Activated T-cell treated with anti-CD3 and anti-CD28 coated beads, Interleukin-2, amount 50 U/mL, for 4 hours (primary cell): ENCODE data around the gene ANP32E. TPM values are rescaled to one million over a fixed set of nuclear protein-coding genes. Genes with fewer than 3 reads are reported as not detected.

Source experiments
- ATAC-seq, 2 donors: fragments of 200-7000 bp; cut with Tn5 transposase; one replicate each; pipeline ENCODE4 v1.10.0; 2021
- DNase-seq: peaks from one replicate; pipeline ENCODE4 v3.0.0-alpha.2; 2020
- H3K27me3 Mint-ChIP-seq: one replicate; pipeline ENCODE4 v1.8.0; 2021; ENCODE audit warnings: low read depth, mixed read lengths
- H3K36me3 Mint-ChIP-seq: one replicate; pipeline ENCODE4 v1.8.0; 2022; ENCODE audit warnings: mixed read lengths; ENCODE audit not compliant: insufficient read depth
- H3K4me1 Mint-ChIP-seq: one replicate; pipeline ENCODE4 v1.8.0; 2021; ENCODE audit warnings: low read depth, mixed read lengths
- H3K4me3 Mint-ChIP-seq: one replicate; pipeline ENCODE4 v1.8.0; 2021; ENCODE audit warnings: mild to moderate bottlenecking, moderate library complexity, mixed read lengths
- H3K9me3 Mint-ChIP-seq: one replicate; pipeline ENCODE4 v1.8.0; 2021; ENCODE audit warnings: mixed read lengths
- total RNA-seq, 3 donors: library from RNA; stranded (reverse); gene quantifications; one replicate each; pipeline ENCODE4 v1.2.1, GENCODE V29; 2021

ANP32E gene
- 100 to 1,000 TPM in 2 of 3 donors, 10 to 100 TPM in 1; 99.9 to 112 (median 101) TPM for total RNA-seq

DNA sequence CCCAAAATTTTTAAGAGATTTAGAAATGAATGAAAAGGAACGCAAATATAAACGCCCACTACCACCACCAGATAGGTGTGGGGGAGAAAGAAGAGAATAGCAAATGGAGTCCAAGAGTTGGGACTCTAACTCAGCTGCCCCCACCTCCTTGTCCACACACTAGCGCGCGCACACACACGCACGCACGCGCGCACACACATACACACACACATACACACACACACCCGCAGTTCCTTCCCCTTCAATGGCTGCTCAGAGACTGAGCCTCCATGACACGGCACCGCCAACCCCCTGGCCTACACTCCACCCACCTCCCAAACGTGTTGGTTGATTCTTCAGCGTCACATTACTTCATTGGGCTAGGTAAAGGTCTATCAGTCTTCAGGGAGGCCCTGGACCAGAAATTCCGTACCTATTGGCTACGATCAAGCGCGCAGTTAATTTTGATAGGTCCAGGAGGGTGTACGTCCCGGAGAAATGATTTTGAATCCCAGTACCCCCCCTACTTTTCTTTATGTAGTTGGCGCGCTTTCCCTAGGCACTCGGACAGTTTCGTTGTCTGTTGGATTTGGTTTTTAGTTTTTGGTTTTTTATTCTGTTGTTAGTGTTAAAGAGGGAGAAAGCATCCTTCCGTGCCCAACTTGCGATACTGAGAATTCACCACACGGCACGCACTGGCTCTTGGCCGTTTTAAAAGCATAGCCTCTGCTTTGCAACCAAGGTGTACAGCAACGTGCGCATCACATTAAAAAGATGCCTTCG lies at the start of gene ANP32E:
Gene ANP32E, minus strand, starts transcription at position 261 of the 762 bp plus-strand sequence. CDS start 326 bp downstream, outside the sequence.
- Mint-ChIP-seq H3K9me3 (no peaks in the 10 kb centered on the region), H3K36me3 (no peaks in the 10 kb centered on the region), H3K4me3 (no peak within 1 kb of the TSS), H3K4me1 (peaks cover 19% of the 10 kb centered on the region), H3K27me3 (no peaks in the 10 kb centered on the region)
- peak; percentile 92 to 94 for ATAC-seq
- DNase-seq: peak; percentile 86

DNA sequence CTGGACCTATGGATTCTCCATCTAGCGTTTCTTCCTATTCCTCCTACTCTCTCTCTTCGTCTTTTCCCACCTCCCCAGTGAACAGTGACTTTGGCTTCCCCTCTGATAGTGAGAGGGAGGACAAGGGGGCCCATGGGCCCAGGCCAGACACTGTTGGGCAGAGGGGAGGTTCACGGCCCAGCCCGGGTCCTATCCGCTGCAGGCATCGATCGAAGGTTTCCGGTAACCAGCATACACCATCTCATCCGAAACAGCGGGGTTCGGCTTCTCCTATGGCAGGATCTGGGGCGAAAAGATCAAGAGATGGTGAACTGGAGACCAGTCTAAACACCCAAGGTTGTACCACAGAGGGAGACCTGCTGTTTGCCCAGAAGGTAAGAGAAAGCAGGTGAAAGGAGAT lies 47.3 kb upstream of the ANP32E start:
- Mint-ChIP-seq H3K36me3 (peaks cover 2% of the 10 kb centered on the region), H3K27me3 (no peaks in the 10 kb centered on the region), H3K9me3 (no peaks in the 10 kb centered on the region), H3K4me3 (peak overlapping the region; percentile 30), H3K4me1 (peaks cover 26% of the 10 kb centered on the region)
- ATAC-seq (no peak), DNase-seq (no peak)

DNA sequence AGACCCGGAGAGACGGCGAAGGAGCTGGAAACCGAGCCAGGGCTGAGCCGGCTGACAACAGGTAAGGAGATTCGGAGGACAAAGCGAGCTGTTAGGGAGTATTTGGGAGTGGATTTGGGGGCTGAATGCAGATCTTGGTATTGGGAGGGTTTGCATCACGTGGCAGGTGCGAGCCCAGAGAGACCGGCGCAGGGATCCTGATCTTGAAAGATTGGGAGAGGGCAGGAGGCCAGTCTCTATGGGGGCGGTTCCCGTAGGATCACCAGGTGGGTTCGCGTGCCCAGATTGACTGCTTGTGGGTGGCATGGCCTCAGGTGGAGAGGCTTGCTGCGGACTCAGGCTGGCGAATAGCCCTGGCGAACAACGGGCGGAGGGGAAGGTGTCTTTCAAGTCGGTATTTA lies 46.6 kb upstream of the ANP32E start:
- no peaks in the 10 kb centered on the region for H3K9me3 Mint-ChIP-seq
- DNase-seq (no peak), ATAC-seq (no peak)
- H3K4me3 Mint-ChIP-seq: peak overlapping the region; percentile 84
- no peaks in the 10 kb centered on the region for H3K27me3 Mint-ChIP-seq
- peaks cover 2% of the 10 kb centered on the region for H3K36me3 Mint-ChIP-seq
- H3K4me1 Mint-ChIP-seq: peaks cover 26% of the 10 kb centered on the region

DNA sequence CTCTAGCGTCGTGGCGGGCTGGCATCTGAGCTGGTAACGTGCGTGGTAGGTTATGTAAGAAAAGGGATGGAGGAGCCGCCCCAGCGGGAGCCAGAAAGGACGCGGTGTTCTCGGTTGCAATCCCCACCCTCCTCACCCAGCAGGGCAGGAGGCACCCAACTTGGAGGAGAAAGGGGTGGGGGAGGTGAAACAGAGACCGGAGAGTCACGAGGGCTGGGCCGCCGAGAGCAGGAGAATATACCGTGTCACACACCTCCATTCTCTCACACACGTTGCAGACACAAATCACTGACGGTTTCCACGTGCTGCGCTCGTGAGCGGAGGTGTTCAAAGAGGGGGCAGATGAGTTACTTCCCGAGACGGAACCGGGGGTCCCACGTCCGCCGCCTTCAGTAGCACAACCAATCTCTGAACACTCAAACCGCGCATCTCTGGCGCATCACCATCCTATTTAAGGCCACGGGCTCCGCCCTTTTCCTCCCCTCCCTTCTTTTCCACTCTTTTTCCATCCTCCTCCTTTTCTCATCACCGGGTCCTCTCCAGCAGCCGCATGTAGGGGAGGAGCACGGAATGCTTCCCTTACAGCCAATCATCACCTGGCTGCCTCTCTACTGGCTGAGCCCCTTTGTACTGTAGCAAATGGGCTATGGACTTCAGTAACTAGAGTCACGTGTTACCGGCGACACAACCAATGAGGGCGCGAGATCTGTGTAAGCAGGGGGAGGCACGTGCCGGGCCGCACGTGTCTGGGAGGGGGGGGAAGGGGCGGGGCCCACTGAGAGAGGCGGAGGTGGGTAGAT lies 46.0 kb upstream of the ANP32E start, which contains the start of gene CIART:
Gene CIART, plus strand, starts transcription at position 797 of the 800 bp plus-strand sequence. CDS start 714 bp downstream, outside the sequence.
- Mint-ChIP-seq H3K27me3 (no peaks in the 10 kb centered on the region), H3K9me3 (no peaks in the 10 kb centered on the region), H3K36me3 (peaks cover 2% of the 10 kb centered on the region), H3K4me1 (peaks cover 26% of the 10 kb centered on the region), H3K4me3 (peak within 1 kb of the TSS; percentile 84)
- DNase-seq: peak; percentile 75
- ATAC-seq: peak; percentile 90 to 93

DNA sequence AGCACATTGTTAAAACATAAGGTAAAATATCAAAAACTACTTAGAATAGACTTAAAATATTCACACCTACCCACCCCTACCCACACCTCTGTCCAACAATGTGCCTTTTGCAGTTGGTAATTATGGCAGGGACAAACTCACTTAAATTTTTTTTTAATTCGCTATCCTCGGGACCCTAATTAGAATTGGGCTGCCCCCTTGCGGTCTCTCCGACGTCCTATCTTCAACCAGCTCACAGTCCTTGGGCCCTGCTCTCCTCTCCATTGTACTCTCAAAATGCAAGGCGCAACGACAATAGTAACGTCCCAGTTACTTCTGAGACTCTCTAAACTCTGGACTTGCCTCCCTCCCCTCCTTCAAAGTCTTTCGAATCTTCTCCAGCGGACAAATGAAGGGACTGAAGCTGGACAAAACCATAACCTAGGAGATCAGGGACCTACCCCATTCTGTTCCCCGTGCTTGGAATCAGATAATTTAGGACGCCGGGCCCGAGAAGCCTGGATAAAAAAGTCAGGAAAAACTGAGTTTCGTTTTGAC lies 45.4 kb upstream of the ANP32E start:
- ATAC-seq (peak; percentile 46), DNase-seq (peak; percentile 60)
- peak overlapping the region; percentile 84 for H3K4me3 Mint-ChIP-seq
- no peaks in the 10 kb centered on the region for H3K9me3 Mint-ChIP-seq
- H3K27me3 Mint-ChIP-seq: no peaks in the 10 kb centered on the region
- peaks cover under 1% of the 10 kb centered on the region for H3K36me3 Mint-ChIP-seq
- H3K4me1 Mint-ChIP-seq: peaks cover 26% of the 10 kb centered on the region

DNA sequence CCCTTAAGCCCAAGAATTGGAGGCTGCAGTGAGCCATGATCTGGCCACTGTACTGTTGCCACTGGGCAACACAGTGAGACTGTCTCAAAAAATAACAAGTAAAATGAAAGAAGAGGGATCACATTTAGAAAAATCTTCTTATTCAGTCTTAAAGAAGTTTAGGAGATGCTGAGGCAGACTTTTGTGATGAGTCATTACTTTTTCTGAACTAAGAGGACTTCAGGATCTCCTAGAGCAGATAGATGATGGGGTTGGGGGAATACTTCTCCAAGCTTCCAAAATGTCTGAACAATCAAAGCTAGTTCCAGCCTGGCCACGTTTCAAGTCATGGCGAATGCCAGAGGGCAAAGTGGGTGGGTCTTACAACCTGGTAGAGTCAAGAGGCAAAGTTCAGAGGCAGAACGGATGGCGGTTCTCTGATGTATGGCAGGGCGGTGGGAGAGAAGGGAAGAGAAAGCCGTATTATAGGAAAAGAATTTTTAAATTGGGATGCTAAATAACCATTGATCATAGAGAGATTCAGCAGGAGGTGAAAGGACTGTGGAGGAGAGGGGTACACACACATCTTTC lies 44.3 kb upstream of the ANP32E start:
- Mint-ChIP-seq H3K4me3 (no peak overlapping the region), H3K9me3 (no peaks in the 10 kb centered on the region), H3K4me1 (peaks cover 26% of the 10 kb centered on the region), H3K36me3 (peaks cover 1% of the 10 kb centered on the region), H3K27me3 (no peaks in the 10 kb centered on the region)
- ATAC-seq (no peak), DNase-seq (no peak)

DNA sequence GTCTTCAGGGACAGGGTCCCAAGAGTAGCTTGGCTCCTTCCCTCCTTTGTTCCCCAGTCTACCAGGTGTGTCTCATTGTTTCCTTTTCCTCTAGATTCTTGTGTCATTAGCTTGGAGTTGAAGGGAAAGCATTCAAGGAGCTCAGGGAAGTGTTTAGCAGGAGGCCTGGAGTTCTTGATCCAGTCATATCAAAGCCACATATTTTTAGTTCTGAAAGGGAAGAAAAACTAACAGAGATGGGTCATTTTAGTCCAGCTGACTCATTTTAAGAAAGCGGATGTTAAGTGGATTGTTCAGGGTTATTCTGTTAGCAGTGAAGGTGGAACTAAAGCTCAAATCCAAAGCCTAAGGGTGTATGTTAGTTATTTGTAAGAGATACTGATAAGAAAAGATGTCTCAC lies 37.4 kb upstream of the ANP32E start:
- Mint-ChIP-seq H3K4me3 (no peak overlapping the region), H3K36me3 (peaks cover 4% of the 10 kb centered on the region), H3K9me3 (no peaks in the 10 kb centered on the region), H3K4me1 (peaks cover 8% of the 10 kb centered on the region), H3K27me3 (no peaks in the 10 kb centered on the region)
- ATAC-seq: no peak
- DNase-seq: no peak

DNA sequence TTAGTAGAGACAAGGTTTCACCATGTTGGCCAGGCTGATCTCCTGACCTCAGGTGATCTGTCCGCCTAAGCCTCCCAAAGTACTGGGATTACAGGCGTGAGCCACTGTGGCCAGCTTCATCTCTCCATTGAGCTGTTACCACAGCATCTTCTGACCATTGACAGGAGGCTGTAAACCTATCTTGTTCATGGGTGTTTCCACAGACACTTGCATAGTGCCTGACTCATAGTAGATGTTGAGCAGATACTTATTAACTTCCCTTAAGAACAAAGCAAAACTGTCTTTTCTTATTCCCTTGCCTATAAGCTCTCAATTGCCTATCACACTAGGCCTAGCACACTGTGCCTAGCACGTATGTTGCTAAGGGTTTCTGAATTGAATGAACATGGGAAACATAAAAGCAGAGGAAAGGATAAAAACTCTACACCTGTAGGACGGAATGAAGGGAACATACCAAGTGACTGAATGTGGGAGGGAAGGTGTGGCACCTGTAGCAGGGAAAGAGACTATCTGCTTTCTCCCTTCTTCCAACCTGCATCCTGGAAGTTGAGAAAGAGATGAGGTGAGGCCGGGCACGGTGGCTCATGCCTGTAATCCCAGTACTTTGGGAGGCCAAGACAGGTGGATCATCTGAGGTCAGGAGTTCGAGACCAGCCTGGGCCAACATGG lies 35.5 kb upstream of the ANP32E start:
- H3K36me3 Mint-ChIP-seq: peaks cover 9% of the 10 kb centered on the region
- H3K4me3 Mint-ChIP-seq: no peak overlapping the region
- DNase-seq: no peak
- H3K9me3 Mint-ChIP-seq: no peaks in the 10 kb centered on the region
- peaks cover 23% of the 10 kb centered on the region for H3K4me1 Mint-ChIP-seq
- H3K27me3 Mint-ChIP-seq: no peaks in the 10 kb centered on the region
- ATAC-seq: no peak

DNA sequence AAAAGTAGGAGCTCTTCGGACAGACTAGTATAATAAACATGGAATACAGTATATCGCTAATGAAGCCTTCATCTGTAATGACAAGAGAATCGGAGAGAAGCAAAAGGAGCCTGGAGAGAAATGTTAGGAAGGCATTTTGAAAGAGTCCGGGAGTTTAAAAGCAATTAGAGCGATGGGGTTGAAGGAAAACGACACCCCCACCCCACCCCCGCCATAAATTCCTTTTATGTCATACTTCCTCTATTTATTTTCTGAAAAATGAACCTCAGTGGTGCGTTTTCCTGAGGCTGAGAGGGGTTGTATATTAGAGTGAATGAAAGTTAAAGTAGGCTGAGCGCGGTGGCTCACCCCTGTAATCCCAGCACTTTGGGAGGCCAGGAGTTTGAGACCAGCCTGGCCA lies 33.5 kb upstream of the ANP32E start:
- Mint-ChIP-seq H3K27me3 (no peaks in the 10 kb centered on the region), H3K4me3 (peak overlapping the region; percentile 96), H3K9me3 (no peaks in the 10 kb centered on the region), H3K36me3 (peaks cover 8% of the 10 kb centered on the region), H3K4me1 (peaks cover 23% of the 10 kb centered on the region)
- no peak for ATAC-seq
- no peak for DNase-seq

DNA sequence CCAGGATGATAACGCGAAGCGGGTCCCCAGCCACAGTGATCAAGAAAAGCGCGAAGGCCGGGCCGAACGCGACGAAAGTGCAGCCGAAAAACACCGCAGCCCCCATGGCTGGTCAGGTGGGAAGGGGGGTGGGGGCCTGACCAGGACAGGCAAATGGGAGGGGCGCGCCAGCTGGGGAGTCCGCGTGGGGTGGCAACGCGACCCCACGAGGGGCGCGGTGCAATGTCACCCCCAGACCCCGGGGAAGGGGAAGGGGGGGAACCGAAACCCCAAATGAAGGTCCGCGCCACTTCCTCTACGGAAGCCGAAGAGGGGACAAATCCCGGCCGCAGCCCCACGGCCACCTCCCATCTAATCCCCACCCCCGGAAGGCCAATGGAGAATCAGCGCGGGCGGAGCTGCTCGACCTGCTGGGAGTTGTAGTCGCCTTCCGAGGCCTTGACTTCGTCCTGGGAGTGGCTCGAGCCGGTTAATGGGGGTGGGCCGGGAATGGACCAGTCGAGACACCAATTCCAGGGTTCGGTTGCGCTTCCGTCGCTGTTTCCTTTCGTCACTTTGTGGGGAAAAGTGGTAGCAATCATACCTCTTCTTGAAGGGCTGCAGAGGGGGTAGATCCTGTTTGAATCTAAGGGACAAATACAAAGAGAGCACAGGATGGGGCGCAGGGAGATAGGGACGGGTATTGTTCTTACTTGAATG lies 32.9 kb upstream of the ANP32E start, which contains the start of gene APH1A:
Gene APH1A, minus strand, starts transcription at position 312 of the 699 bp plus-strand sequence. Its CDS starts 206 bp downstream, at position 106.
- peak within 1 kb of the TSS; percentile 96 for H3K4me3 Mint-ChIP-seq
- H3K4me1 Mint-ChIP-seq: peaks cover 23% of the 10 kb centered on the region
- no peaks in the 10 kb centered on the region for H3K9me3 Mint-ChIP-seq
- ATAC-seq (peak; percentile 98 to 99), DNase-seq (peak; percentile 90)
- no peaks in the 10 kb centered on the region for H3K27me3 Mint-ChIP-seq
- peaks cover 7% of the 10 kb centered on the region for H3K36me3 Mint-ChIP-seq

DNA sequence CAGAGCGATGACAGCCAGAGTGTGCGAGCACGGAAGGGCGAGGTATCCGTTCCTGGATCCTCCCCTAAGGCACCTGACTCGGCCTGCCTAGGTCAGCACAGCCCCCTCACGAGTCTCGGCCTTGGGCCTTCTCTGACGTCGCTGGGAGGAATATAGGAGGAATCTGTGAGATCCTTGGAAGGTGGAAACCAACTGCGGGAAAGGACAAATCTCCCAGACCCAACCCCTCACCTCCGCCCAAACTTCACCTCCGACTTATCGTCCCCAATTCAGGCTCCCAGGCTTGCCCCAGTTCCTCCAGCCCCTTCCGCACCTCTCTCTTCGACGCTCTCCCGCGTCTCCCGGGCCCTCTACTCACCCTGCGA lies 32.4 kb upstream of the ANP32E start:
- Mint-ChIP-seq H3K36me3 (peaks cover 5% of the 10 kb centered on the region), H3K9me3 (no peaks in the 10 kb centered on the region), H3K4me3 (peak overlapping the region; percentile 96), H3K27me3 (no peaks in the 10 kb centered on the region), H3K4me1 (peaks cover 23% of the 10 kb centered on the region)
- ATAC-seq (peak; percentile 50 to 55), DNase-seq (no peak)

DNA sequence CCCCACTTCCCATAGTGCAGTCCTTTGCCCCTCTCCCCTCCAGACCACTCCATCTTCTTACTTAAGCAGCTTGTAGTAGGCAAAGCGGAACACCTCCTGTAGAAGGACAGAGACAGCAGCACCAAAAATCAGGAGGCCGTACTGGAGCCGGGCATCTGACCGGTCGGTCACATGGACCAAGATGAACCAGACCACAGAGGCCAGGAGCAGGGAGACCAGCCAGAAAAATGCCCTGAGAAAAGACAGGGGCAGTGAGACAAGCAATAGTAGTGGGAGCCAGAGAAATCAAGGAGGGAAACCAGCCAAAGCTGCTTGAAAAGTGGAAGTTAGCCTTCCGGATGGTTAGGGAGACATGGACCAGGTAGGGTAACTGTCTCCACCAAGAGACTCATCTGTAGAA lies 32.0 kb upstream of the ANP32E start:
- peak overlapping the region; percentile 96 for H3K4me3 Mint-ChIP-seq

DNA sequence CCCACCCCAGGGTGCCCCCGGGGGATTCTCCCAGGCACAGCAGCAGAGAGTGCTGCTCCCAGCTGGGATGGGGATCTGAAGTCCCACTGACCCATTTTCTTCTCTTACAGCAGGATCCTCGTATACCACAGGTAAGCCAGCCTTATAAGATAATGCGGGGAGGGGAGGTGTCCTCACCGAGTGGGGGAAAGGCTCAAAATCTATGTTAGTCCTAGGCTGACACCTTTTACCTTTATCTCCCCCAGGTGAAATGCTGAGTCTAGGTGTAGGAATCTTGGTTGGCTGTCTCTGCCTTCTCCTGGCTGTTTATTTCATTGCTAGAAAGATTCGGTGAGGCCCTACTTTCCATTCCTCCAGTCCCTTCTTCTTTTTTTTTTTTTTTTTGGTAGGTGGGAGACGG lies 27.6 kb upstream of the ANP32E start:
- Mint-ChIP-seq H3K27me3 (peaks cover 4% of the 10 kb centered on the region), H3K4me1 (peaks cover 15% of the 10 kb centered on the region), H3K4me3 (no peak overlapping the region), H3K9me3 (no peaks in the 10 kb centered on the region), H3K36me3 (peaks cover 5% of the 10 kb centered on the region)
- DNase-seq: no peak
- ATAC-seq: no peak

More for the DNA sequence above, 32.0 kb upstream of the ANP32E start:
- H3K27me3 Mint-ChIP-seq: no peaks in the 10 kb centered on the region
- H3K36me3 Mint-ChIP-seq: peaks cover 5% of the 10 kb centered on the region
- DNase-seq: no peak
- H3K4me1 Mint-ChIP-seq: peaks cover 23% of the 10 kb centered on the region
- H3K9me3 Mint-ChIP-seq: no peaks in the 10 kb centered on the region
- no peak for ATAC-seq
